ENCODE data around the gene PRKAR2A. TPM values are rescaled to one million over a fixed set of nuclear protein-coding genes. Genes with fewer than 3 reads are reported as not detected.

Gene PRKAR2A
- total RNA-seq, 1 experiment from 2014 or later, result 85.4 TPM

GRCh38 chr3:48856469-48856868 is 8.8 kb upstream of the PRKAR2A start:
- intact Hi-C loops (cut with micrococcal nuclease; ENCODE audit: unreplicated experiment), result no loop called here
- BruUV-seq (replicated peaks), result no TSS peak
- Histone ChIP-seq H3K9me3 (ENCODE audit: control insufficient read depth, insufficient read depth, low read depth, low read length) (no peaks in the 10 kb centered on the region), H3K4me3 (ENCODE audit: low read depth in 2 of 2, low read length in 2 of 2) (no peak overlapping the region), H3K36me3 (ENCODE audit: control insufficient read depth, insufficient read depth, low read length) (no peaks in the 10 kb centered on the region), H3K27me3 (ENCODE audit: control insufficient read depth, insufficient read depth, low read length) (no peaks in the 10 kb centered on the region), H3K4me1 (ENCODE audit: control insufficient read depth, insufficient read depth, low read length) (no peaks in the 10 kb centered on the region), H3K27ac (ENCODE audit: low read length) (no peak overlapping the region)
- ChIA-PET CTCF (no interaction called here), POLR2A (no interaction called here)
- in situ Hi-C loops (cut with HindIII; ENCODE audit: low pct_unique_long_range_greater_than_20kb, low sequenced_read_pairs), result no loop called here
- ATAC-seq, result no peak
- DNase-seq (ENCODE audit: low read depth, low spot score), result no peak
- TF ChIP-seq REST (IDR thresholded peaks at IDR 0.05; ENCODE audit: insufficient read depth in 1 of 2, low read depth in 2 of 2, low read length in 1 of 2) (no peak), TCF7L2 (IDR thresholded peaks at IDR 0.05; ENCODE audit: low read depth, low read length) (no peak), POLR2AphosphoS5 (IDR thresholded peaks at IDR 0.05; ENCODE audit: low read depth, low read length) (no peak), SIN3A (IDR thresholded peaks at IDR 0.05; ENCODE audit: borderline replicate concordance, insufficient read depth, low read depth, low read length) (no peak)
- TF ChIP-seq, protein P1, sequence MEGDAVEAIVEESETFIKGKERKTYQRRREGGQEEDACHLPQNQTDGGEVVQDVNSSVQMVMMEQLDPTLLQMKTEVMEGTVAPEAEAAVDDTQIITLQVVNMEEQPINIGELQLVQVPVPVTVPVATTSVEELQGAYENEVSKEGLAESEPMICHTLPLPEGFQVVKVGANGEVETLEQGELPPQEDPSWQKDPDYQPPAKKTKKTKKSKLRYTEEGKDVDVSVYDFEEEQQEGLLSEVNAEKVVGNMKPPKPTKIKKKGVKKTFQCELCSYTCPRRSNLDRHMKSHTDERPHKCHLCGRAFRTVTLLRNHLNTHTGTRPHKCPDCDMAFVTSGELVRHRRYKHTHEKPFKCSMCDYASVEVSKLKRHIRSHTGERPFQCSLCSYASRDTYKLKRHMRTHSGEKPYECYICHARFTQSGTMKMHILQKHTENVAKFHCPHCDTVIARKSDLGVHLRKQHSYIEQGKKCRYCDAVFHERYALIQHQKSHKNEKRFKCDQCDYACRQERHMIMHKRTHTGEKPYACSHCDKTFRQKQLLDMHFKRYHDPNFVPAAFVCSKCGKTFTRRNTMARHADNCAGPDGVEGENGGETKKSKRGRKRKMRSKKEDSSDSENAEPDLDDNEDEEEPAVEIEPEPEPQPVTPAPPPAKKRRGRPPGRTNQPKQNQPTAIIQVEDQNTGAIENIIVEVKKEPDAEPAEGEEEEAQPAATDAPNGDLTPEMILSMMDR (IDR thresholded peaks at IDR 0.05), result no peak

DNA sequence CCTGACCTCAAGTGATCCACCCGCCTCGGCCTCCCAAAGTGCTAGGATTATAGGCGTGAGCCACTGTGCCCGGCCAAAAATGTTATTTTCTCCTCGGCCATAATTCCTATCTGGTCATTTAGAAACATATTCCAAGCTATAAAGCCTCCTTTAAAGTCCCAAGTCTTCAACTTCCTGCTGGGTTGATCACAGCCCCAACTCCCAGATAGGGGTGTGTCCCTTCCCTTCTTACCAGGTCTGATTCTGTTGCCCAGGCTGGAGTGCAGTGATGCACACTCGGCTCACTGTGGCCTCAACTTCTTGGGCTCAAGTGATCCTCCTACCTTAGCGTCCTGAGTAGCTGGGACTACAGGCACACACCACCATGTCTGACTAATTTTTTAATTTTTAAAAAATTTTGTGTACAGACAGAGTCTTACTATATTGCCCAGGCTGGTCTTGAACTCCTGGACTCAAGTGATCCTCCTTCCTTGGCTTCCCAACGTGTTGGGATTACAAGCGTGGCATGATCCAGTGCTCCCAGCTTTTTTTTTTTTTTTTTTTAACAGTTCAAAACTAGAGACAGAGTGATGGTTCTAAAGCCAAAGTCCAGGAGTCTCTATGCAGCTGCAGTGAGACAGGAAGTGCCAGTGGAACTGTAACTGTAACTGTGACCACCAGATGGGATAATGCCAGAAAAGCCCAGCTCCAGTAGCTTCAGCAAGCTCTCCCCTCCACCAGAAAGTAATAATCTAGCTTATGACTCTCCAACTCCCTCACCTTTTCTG is 8.2 kb upstream of the PRKAR2A start:
- Histone ChIP-seq H3K27me3 (ENCODE audit: control insufficient read depth, insufficient read depth, low read length) (no peaks in the 10 kb centered on the region), H3K36me3 (ENCODE audit: control insufficient read depth, insufficient read depth, low read length) (no peaks in the 10 kb centered on the region), H3K4me1 (ENCODE audit: control insufficient read depth, insufficient read depth, low read length) (no peaks in the 10 kb centered on the region), H3K4me3 (ENCODE audit: low read depth in 2 of 2, low read length in 2 of 2) (no peak overlapping the region), H3K27ac (ENCODE audit: low read length) (no peak overlapping the region), H3K9me3 (ENCODE audit: control insufficient read depth, insufficient read depth, low read depth, low read length) (no peaks in the 10 kb centered on the region)
- BruUV-seq (replicated peaks), result no TSS peak
- ChIA-PET POLR2A (interaction anchor here (0.5 kb wide), 1 partner anchor 10 kb away, joined by 3 read pairs; no protein-coding TSS in a partner anchor), CTCF (interaction anchor here (0.6 kb wide), 1 partner anchor 8 kb away, joined by 5 read pairs; the partner anchor contains the start of gene PRKAR2A)
- TF ChIP-seq TCF7L2 (IDR thresholded peaks at IDR 0.05; ENCODE audit: low read depth, low read length), result no peak
- no peak for TF ChIP-seq REST (IDR thresholded peaks at IDR 0.05; ENCODE audit: insufficient read depth in 1 of 2, low read depth in 2 of 2, low read length in 1 of 2)
- in situ Hi-C loops (cut with HindIII; ENCODE audit: low pct_unique_long_range_greater_than_20kb, low sequenced_read_pairs), result no loop called here
- DNase-seq (ENCODE audit: low read depth, low spot score) (no peak), ATAC-seq (no peak)
- intact Hi-C loops (cut with micrococcal nuclease; ENCODE audit: unreplicated experiment), result no loop called here

Measured in Panc1 (cell line).